Vagina (tissue), 2 donors: ENCODE results near the gene FAM120A.

ENCODE experiments used
- CTCF ChIP-seq, 3 experiments: fragments of 450-650 bp in 2 of 3; fragments of 200-600 bp in 1 of 3; sonication (generic) in 1 of 3; IDR thresholded peaks; one replicate each; pipeline ENCODE4 v1.5.1; 2017 to 2019; ENCODE audit warnings: antibody characterized with exemption in 3 of 3, mild to moderate bottlenecking in 2 of 3, moderate library complexity in 2 of 3
- POLR2A ChIP-seq, 2 donors: fragments of 450-650 bp; IDR thresholded peaks; one replicate each; pipeline ENCODE4 v1.6.1; 2017; ENCODE audit warnings: antibody characterized with exemption in 2 of 2, mild to moderate bottlenecking in 2 of 2, moderate library complexity in 2 of 2
- POLR2AphosphoS5 ChIP-seq, 2 donors: sonication (generic); formaldehyde crosslinking; IDR thresholded peaks; one replicate each; pipeline ENCODE4 v1.9.0; 2017; ENCODE audit warnings: antibody characterized with exemption in 2 of 2, mild to moderate bottlenecking in 2 of 2, low read depth in 1 of 2; ENCODE audit not compliant: insufficient read depth in 1 of 2

DNA sequence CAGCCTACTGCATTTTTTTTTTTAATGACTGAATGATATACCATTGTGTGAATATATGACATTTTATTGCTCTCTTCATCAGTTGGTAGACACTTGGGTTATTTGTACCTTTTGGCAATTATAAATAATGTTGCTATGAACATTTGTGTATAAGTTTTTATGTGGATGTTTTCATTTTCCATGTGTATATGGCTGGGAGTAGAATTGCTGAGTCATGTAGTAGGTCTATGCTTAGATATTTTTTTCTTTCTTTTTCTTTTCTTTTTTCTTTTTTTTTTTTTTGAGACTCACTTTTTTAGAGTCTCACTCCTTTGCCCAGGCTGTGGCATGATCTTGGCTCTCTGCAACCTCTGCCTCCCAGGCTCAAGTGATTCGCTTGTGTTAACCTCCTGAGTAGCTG, 34.8 kb downstream of the FAM120A start:
- TF ChIP-seq POLR2AphosphoS5 (IDR thresholded peaks at IDR 0.05; ENCODE audit: insufficient read depth in 1 of 2, low read depth in 1 of 2), result no peak
- no peak for TF ChIP-seq CTCF (IDR thresholded peaks at IDR 0.05)
- TF ChIP-seq POLR2A (IDR thresholded peaks at IDR 0.05), result no peak
